Left lung (tissue), 10 donors: ENCODE results near the gene HDX. TPM values are rescaled to one million over a fixed set of nuclear protein-coding genes. Genes with fewer than 3 reads are reported as not detected.

Experiments
- ATAC-seq: fragments of 200-7000 bp; cut with Tn5 transposase; one replicate; pipeline ENCODE4 v1.9.1; 2020; ENCODE audit warnings: moderate library complexity
- DNase-seq, 4 donors: peaks; one replicate each; pipeline ENCODE4 v3.0.0-alpha.2; 2013 to 2020
- H3K27ac ChIP-seq, 2 donors: fragments of 200-600 bp; sonication (generic) in 1 of 2; one replicate each; pipeline versions ENCODE4 v1.5.0 to v1.8.0; 2020 to 2021
- H3K27me3 ChIP-seq, 2 donors: fragments of 200-600 bp; sonication (generic) in 1 of 2; one replicate each; pipeline versions ENCODE4 v1.5.0 to v1.8.0; 2020 to 2021
- H3K36me3 ChIP-seq, 2 donors: fragments of 200-600 bp; sonication (generic) in 1 of 2; one replicate each; pipeline versions ENCODE4 v1.5.0 to v1.8.0; 2020 to 2021
- H3K4me1 ChIP-seq, 2 donors: fragments of 200-600 bp; one replicate each; pipeline ENCODE4 v1.8.0; 2021
- H3K4me3 ChIP-seq, 2 donors: fragments of 200-600 bp; sonication (generic) in 1 of 2; one replicate each; pipeline versions ENCODE4 v1.5.0 to v1.8.0; 2020 to 2021; ENCODE audit warnings: mild to moderate bottlenecking in 1 of 2
- H3K9me3 ChIP-seq, 2 donors: fragments of 200-600 bp; sonication (generic) in 1 of 2; one replicate each; pipeline versions ENCODE4 v1.5.0 to v1.8.0; 2020 to 2021
- CTCF ChIP-seq, 2 donors: fragments of 200-600 bp; sonication (generic) in 1 of 2; IDR thresholded peaks; one replicate each; pipeline versions ENCODE4 v1.5.0 to v1.8.0; 2021; ENCODE audit warnings: antibody characterized with exemption in 2 of 2
- intact Hi-C, 2 donors: fragments of 100-400 bp; cut with DNase I; formaldehyde crosslinking; loops; one replicate each; pipeline versions ENCODE4 v1.11.2 to v1.14.2; 2022
- polyA plus RNA-seq, 6 donors: library from polyadenylated mRNA; unstranded; fragments of 120-200 nt; gene quantifications; one replicate each; pipeline ENCODE4 v1.2.1, GENCODE V29; 2013; ENCODE audit not compliant: insufficient read length in 6 of 6
- total RNA-seq, 2 donors: library from RNA; stranded (reverse); fragmentation: NEBNext Ultra II Directional; extraction: Animal tissue kit (Norgen Biotek cat#: 25700); gene quantifications; one replicate each; pipeline ENCODE4 v1.2.1, GENCODE V29; 2021
- donor health status: DM: no; HTN: yes; CAD: no.
- donor health status: DM: no; HTN: no; CAD: no.

HDX gene
- total and polyA plus RNA-seq, 8 donors, result 4.4 to 7.7 (median 6.6) TPM

GRCh38 chrX:84467898-84468297 lies 34.4 kb downstream of the HDX start:
- no peak overlapping the region for H3K27ac ChIP-seq
- ATAC-seq (no peak), DNase-seq (no peak)
- no peaks in the 10 kb centered on the region for H3K9me3 ChIP-seq
- TF ChIP-seq CTCF (IDR thresholded peaks at IDR 0.05), result no peak
- H3K27me3 ChIP-seq, result no peaks in the 10 kb centered on the region
- intact Hi-C loops, result no loop called here
- peaks cover 0 to 9% of the 10 kb centered on the region in 2 donors for H3K36me3 ChIP-seq
- no peaks in the 10 kb centered on the region for H3K4me1 ChIP-seq
- no peak overlapping the region for H3K4me3 ChIP-seq

DNA sequence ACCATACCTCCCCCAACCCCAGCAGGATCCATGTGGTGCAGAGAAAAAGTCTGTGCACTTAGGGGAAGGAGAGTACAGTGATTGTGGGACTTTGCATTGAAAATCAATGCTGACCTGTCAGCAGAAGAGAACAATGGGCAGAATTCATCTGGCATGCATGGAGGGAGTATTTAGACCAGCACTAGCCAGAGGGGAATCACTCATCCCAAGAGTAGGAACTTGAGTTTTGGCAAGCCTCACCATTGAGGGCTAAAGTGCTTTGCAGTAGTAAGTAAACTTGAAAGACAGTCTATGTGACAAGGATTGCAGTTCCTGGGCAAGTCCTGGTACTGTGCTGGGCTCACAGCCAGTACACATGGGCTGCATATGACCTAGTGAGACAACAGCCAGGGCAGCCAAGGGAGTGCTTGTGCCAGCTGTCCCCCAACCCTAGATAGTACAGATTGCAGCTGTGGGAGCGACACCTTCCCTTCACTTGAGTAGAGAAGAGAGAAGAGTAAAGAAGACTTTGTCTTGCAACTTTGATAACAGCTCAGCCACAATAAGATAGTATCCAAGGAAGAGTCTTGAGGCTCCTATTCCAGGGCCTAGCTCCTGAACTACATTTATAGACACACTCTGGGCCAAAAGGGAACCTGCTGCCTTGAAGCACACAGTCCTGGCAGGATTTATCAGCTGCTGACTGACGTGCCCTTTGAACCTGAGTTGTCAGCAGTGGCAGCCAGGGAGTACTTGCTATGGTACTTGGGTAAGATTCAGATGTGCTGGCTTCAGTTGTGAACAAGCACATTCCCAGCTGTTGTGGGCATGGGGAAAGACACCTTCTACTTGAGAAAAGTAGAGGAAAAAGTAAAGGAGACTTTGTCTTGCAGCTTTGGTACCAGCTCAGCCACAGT lies 48.7 kb downstream of the HDX start:
- no peaks in the 10 kb centered on the region for H3K27me3 ChIP-seq
- H3K9me3 ChIP-seq, result peaks cover 0 to 3% of the 10 kb centered on the region in 2 donors
- H3K36me3 ChIP-seq, result no peaks in the 10 kb centered on the region
- ATAC-seq, result no peak
- intact Hi-C loops, result no loop called here
- H3K4me3 ChIP-seq, result no peak overlapping the region
- no peaks in the 10 kb centered on the region for H3K4me1 ChIP-seq
- no peak overlapping the region for H3K27ac ChIP-seq
- DNase-seq, result no peak
- TF ChIP-seq CTCF (IDR thresholded peaks at IDR 0.05), result no peak

DNA sequence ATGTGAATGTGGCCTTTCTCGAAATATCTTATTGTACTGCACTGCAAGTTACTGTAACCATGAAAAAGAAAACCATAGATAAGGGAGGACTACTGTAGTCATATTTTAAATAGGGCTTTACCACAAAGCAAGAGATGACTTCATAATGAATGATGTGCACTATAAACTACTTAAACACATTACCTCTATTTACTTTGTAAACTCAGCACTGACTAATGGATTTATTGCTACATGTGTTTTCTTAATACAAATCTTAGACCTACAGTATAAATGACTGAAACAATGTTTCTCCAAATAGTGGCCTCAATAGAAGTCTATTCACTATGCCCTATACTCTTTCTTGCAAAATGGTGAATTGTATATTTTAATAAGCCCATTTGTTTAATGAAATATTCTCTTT lies 61.1 kb downstream of the HDX start:
- no peak overlapping the region for H3K4me3 ChIP-seq
- intact Hi-C loops, result no loop called here
- H3K4me1 ChIP-seq, result no peaks in the 10 kb centered on the region
- H3K9me3 ChIP-seq, result peaks cover 0 to 5% of the 10 kb centered on the region in 2 donors
- no peaks in the 10 kb centered on the region for H3K36me3 ChIP-seq
- no peak for ATAC-seq
- DNase-seq, result no peak
- no peak overlapping the region for H3K27ac ChIP-seq
- no peak for TF ChIP-seq CTCF (IDR thresholded peaks at IDR 0.05)
- H3K27me3 ChIP-seq, result no peaks in the 10 kb centered on the region

DNA sequence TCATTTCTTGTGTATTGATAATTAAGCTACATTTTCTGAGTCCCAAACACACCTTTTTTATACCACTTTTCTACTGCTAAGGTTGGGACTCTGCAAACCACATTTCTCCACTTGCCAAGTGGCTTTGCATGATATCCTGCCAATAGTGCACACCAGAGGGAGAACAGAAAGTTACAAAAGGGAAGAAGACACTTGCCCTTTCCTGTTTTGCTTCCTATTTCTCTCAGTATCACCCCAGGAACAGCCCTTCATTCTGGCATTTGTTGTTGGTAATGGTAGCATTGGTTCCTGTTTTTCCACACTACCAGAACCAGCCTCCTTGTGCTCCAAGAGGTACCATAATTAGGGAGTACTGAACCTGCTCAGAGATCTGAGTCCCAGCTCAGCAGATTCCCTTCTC lies 87.1 kb downstream of the HDX start:
- H3K4me1 ChIP-seq, result no peaks in the 10 kb centered on the region
- intact Hi-C loops, result no loop called here
- ATAC-seq, result peak; percentile 40
- H3K4me3 ChIP-seq, result no peak overlapping the region
- TF ChIP-seq CTCF (IDR thresholded peaks at IDR 0.05), result no peak
- no peaks in the 10 kb centered on the region for H3K9me3 ChIP-seq
- no peaks in the 10 kb centered on the region for H3K36me3 ChIP-seq
- no peak overlapping the region for H3K27ac ChIP-seq
- H3K27me3 ChIP-seq, result no peaks in the 10 kb centered on the region
- DNase-seq, result no peak

DNA sequence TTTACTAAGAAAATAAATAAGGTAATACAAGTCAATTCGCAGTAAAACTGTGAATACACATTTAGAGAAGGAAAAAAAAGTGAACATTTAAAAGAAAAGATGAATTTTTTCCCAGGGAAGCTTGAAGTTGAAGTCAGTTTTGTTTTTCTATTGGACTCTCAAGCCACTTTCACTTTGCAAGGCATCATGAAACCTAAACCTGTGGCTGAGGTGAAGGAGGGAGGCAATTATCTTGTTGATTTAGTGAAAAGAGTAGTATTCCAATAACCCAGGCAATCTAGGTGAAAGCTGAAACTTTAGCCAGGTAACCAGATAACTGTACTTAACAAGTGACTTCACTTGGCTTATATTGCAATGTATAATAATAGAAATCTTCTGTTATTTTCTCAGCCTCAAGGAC lies 138.6 kb downstream of the HDX start:
- H3K27me3 ChIP-seq, result no peaks in the 10 kb centered on the region
- intact Hi-C loops, result no loop called here
- peak in 1 of 4 donors; percentile 2 for DNase-seq
- H3K36me3 ChIP-seq, result no peaks in the 10 kb centered on the region
- no peaks in the 10 kb centered on the region for H3K4me1 ChIP-seq
- no peak overlapping the region for H3K4me3 ChIP-seq
- H3K27ac ChIP-seq, result no peak overlapping the region
- no peaks in the 10 kb centered on the region for H3K9me3 ChIP-seq
- ATAC-seq, result no peak
- no peak for TF ChIP-seq CTCF (IDR thresholded peaks at IDR 0.05)
